Measurements from ENCODE around the gene PLCXD1.
"Not testable (repeated sequence)": the region's sequence is repeated elsewhere in the genome, so short reads cannot be mapped to it uniquely, and the experiment has no call there.

GRCh38 chrX:264006-264405, 17.2 kb upstream of the PLCXD1 start:
- TF ChIP-seq CTCF (IDR thresholded peaks at IDR 0.05; ENCODE audit: insufficient read depth, low read depth, low read length); EZH2 (IDR thresholded peaks at IDR 0.05; ENCODE audit: insufficient read depth, low read length): not testable (repeated sequence)
